HFFc6 (cell line): ENCODE data around the gene SDSL. TPM values are rescaled to one million over a fixed set of nuclear protein-coding genes. Genes with fewer than 3 reads are reported as not detected.

ENCODE experiments used
- DNase-seq: peaks from one replicate; pipeline ENCODE4 v3.0.0-alpha.2; 2018
- H3K27ac Mint-ChIP-seq: 2 replicates; pipeline ENCODE4 v1.8.0; 2020; ENCODE audit warnings: mild to moderate bottlenecking, mixed read lengths
- H3K27me3 Mint-ChIP-seq: 2 replicates; pipeline ENCODE4 v1.8.0; 2021; ENCODE audit warnings: mild to moderate bottlenecking, moderate library complexity, mixed read lengths; ENCODE audit not compliant: insufficient read depth
- H3K36me3 Mint-ChIP-seq: 2 replicates; pipeline ENCODE4 v1.8.0; 2021; ENCODE audit warnings: low read depth, mixed read lengths
- H3K4me1 Mint-ChIP-seq: 2 replicates; pipeline ENCODE4 v1.8.0; 2020; ENCODE audit warnings: low read depth, mixed read lengths
- H3K4me3 Mint-ChIP-seq: 2 replicates; pipeline ENCODE4 v1.8.0; 2020; ENCODE audit warnings: mild to moderate bottlenecking, moderate library complexity, mixed read lengths
- H3K9me3 Mint-ChIP-seq: 2 replicates; pipeline ENCODE4 v1.8.0; 2020; ENCODE audit warnings: mild to moderate bottlenecking, mixed read lengths
- total RNA-seq, 6 experiments: library from RNA; stranded (reverse); fragmentation: NEBNext Ultra II Directional; extraction: Animal tissue kit (Norgen Biotek cat#: 25700); gene quantifications; 2 replicates in 1 of 6; 3 replicates in 5 of 6; pipeline ENCODE4 v1.2.3, GENCODE V29; 2021
- TF ChIP-seq, protein P1 (sequence below): fragments of 200-600 bp; sonication (generic); IDR thresholded peaks from 2 replicates; pipeline ENCODE4 v1.5.0; 2021; ENCODE audit warnings: antibody characterized with exemption, mild to moderate bottlenecking

The SDSL gene
- total RNA-seq, 6 experiments from 2014 or later: 8.5 to 11.6 (median 10.4) TPM

DNA sequence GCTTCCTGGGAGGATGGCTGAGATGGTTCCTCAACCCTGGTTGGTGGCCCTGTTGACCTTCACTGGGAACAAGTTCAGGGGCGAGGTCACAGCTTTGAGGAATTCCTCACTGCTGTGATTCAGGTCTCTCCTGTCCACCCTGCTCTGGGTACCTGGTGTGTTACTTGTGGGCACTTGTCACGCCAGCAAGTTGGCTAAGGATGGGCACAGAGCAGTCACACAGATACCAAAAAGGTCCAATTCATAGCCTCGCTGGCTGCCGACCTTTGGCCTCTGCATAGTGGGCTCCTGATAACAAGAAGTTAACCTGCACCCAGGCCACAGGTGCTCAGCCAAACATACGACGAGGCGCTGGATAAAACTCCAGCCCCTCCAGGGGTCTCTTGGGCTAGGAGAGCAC is 29.7 kb upstream of the SDSL start:
- Mint-ChIP-seq H3K9me3 (no peaks in the 10 kb centered on the region), H3K36me3 (no peaks in the 10 kb centered on the region; the same call in 1 of the 2 replicates), H3K4me1 (no peaks in the 10 kb centered on the region), H3K27me3 (peaks cover 8% of the 10 kb centered on the region), H3K27ac (no peak overlapping the region), H3K4me3 (no peak overlapping the region)
- TF ChIP-seq, protein P1, sequence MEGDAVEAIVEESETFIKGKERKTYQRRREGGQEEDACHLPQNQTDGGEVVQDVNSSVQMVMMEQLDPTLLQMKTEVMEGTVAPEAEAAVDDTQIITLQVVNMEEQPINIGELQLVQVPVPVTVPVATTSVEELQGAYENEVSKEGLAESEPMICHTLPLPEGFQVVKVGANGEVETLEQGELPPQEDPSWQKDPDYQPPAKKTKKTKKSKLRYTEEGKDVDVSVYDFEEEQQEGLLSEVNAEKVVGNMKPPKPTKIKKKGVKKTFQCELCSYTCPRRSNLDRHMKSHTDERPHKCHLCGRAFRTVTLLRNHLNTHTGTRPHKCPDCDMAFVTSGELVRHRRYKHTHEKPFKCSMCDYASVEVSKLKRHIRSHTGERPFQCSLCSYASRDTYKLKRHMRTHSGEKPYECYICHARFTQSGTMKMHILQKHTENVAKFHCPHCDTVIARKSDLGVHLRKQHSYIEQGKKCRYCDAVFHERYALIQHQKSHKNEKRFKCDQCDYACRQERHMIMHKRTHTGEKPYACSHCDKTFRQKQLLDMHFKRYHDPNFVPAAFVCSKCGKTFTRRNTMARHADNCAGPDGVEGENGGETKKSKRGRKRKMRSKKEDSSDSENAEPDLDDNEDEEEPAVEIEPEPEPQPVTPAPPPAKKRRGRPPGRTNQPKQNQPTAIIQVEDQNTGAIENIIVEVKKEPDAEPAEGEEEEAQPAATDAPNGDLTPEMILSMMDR: no peak
- DNase-seq: no peak

DNA sequence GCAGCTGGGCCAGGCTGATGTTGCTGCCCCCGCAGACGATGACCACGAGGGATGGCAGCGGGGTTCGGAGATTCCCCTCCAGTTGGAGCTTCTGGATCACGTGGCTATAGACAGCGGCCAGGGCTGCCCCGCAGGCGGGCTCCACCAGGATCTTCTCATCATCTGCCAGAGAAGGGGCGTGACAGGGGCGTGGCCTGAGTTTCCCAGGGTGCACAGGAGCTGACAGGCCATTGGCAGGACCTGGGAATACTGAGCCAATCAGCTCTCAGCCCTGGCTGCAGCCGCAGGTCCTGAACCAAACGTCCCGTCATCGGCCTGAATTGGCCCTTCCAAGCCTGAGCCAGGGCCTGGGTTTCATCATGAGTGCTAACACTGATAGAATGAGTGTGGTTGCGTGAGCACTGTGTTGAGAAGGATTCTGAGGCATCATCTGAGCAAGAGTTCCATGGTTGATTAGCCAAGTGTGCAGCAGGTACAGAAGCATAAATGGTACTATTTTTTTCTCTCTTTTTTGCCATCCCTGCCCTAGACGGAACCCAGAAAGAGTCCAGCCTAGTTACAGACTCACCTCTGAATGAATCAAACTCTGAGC is 29.1 kb upstream of the SDSL start:
- no peak overlapping the region for H3K27ac Mint-ChIP-seq
- no peaks in the 10 kb centered on the region; the same call in 1 of the 2 replicates for H3K36me3 Mint-ChIP-seq
- peak; percentile 25 for DNase-seq
- H3K4me3 Mint-ChIP-seq: no peak overlapping the region
- TF ChIP-seq, protein P1: no peak
- H3K9me3 Mint-ChIP-seq: no peaks in the 10 kb centered on the region
- H3K4me1 Mint-ChIP-seq: no peaks in the 10 kb centered on the region
- H3K27me3 Mint-ChIP-seq: peaks cover 8% of the 10 kb centered on the region

DNA sequence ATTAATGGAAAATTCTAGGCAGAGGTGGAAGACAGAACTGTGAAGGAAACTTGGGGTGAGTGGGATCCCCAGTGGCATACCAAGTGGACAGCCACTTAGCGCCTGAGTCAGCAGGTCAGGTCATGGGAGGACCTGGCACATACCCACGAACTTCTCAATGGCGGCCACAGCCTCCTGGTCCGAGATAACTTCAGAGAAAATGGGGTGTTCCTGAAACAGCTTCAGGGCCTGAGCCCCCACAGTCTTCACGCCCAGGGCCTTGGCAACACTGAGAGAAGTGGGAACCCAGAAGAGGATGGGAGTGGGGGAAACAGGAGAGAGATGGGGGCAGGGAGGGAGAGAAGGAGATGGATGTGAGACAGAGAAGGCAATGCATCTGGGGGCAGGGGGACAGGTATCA is 28.4 kb upstream of the SDSL start:
- H3K4me1 Mint-ChIP-seq: no peaks in the 10 kb centered on the region
- H3K4me3 Mint-ChIP-seq: no peak overlapping the region
- DNase-seq: no peak
- TF ChIP-seq, protein P1: no peak
- H3K27ac Mint-ChIP-seq: no peak overlapping the region
- peaks cover 9% of the 10 kb centered on the region for H3K27me3 Mint-ChIP-seq
- no peaks in the 10 kb centered on the region; the same call in 1 of the 2 replicates for H3K36me3 Mint-ChIP-seq
- no peaks in the 10 kb centered on the region for H3K9me3 Mint-ChIP-seq

DNA sequence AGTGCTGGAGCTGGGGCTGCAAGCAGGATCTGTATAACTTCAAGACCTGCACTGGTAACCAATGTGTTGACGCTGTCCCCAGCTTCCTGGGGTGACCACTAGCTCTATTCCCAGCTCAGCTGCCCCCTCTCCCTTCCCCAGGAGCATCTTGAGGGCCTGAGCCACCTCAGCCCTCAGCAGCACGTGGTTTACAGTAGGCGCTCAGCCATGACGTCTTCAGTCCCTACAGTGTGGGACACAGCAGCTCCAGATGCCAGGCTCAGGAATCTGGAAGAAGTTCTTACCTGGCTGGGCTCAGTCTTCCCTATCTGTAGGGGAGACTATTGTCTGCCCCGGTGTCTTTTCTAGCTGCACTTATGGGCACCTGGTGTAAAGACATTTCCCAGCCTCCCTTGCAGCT is 27.1 kb upstream of the SDSL start:
- TF ChIP-seq, protein P1: no peak
- Mint-ChIP-seq H3K27me3 (peaks cover 15% of the 10 kb centered on the region), H3K4me1 (no peaks in the 10 kb centered on the region), H3K9me3 (no peaks in the 10 kb centered on the region), H3K36me3 (no peaks in the 10 kb centered on the region; the same call in 1 of the 2 replicates), H3K27ac (no peak overlapping the region), H3K4me3 (no peak overlapping the region)
- DNase-seq: no peak

DNA sequence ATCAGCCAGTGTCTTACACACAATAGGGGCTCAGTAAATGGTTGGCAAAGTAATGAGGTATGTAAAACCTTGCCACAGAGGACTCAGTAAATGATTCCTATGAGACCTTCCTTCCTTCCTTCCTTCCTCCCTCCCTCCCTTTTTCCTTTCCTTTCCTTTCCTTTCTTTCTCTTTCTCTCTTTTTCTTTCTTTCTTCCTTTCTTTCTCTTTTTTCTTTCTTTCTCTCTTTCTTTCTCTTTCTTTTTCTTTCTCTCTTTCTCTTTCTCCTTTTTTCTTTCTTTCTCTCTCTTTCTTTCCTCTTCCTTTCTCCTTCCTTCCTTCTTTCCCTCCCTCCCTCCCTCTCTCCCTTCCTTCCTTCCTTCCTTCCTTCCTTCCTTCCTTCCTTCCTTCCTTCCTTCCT is 26.0 kb upstream of the SDSL start:
- no peak for DNase-seq
- no peaks in the 10 kb centered on the region for H3K9me3 Mint-ChIP-seq
- H3K27ac Mint-ChIP-seq: no peak overlapping the region
- no peaks in the 10 kb centered on the region for H3K4me1 Mint-ChIP-seq
- TF ChIP-seq, protein P1: no peak
- H3K4me3 Mint-ChIP-seq: no peak overlapping the region
- no peaks in the 10 kb centered on the region; the same call in 1 of the 2 replicates for H3K36me3 Mint-ChIP-seq
- H3K27me3 Mint-ChIP-seq: peaks cover 15% of the 10 kb centered on the region
